Kidney (tissue), 14 donors: ENCODE results near the gene FASN. TPM values are rescaled to one million over a fixed set of nuclear protein-coding genes. Genes with fewer than 3 reads are reported as not detected.

Experiments
- DNase-seq, 5 donors: peaks; one replicate each; pipeline ENCODE4 v3.0.0-alpha.2; 2013 to 2020
- FAIRE-seq: peaks from 2 replicates; lab custom pipeline; 2012; peaks lifted over from hg19 to GRCh38; lab: Jason Lieb, UNC
- H3K27ac ChIP-seq, 2 donors: one replicate each; pipeline ENCODE4 v1.7.0; 2013; ENCODE audit warnings: low read depth in 2 of 2, low read length in 2 of 2, inconsistent platforms in 1 of 2
- H3K27me3 ChIP-seq: one replicate; pipeline ENCODE4 v1.7.1; 2013; ENCODE audit warnings: low read length, inconsistent platforms; ENCODE audit not compliant: control insufficient read depth, insufficient read depth
- H3K36me3 ChIP-seq, 3 donors: one replicate each; pipeline versions ENCODE4 v1.7.0 to v1.7.1; 2013; ENCODE audit warnings: low read length in 3 of 3, control low read depth in 1 of 3, inconsistent platforms in 1 of 3; ENCODE audit not compliant: insufficient read depth in 3 of 3, control insufficient read depth in 2 of 3
- H3K4me1 ChIP-seq, 3 donors: one replicate each; pipeline versions ENCODE4 v1.7.0 to v1.7.1; 2013; ENCODE audit warnings: low read length in 3 of 3, inconsistent platforms in 1 of 3, low read depth in 1 of 3; ENCODE audit not compliant: control insufficient read depth in 2 of 3, insufficient read depth in 2 of 3
- H3K4me3 ChIP-seq, 3 donors: one replicate each; pipeline versions ENCODE4 v1.7.0 to v1.8.1; 2013; ENCODE audit warnings: low read length in 3 of 3, control low read depth in 1 of 3, inconsistent platforms in 1 of 3
- H3K9ac ChIP-seq, 3 donors: one replicate each; pipeline versions ENCODE4 v1.7.0 to v1.7.1; 2013; ENCODE audit warnings: low read length in 3 of 3, control low read depth in 1 of 3, inconsistent platforms in 1 of 3
- H3K9me3 ChIP-seq, 3 donors: one replicate each; pipeline versions ENCODE4 v1.7.0 to v1.7.1; 2013; ENCODE audit warnings: low read length in 3 of 3, control low read depth in 1 of 3, inconsistent platforms in 1 of 3; ENCODE audit not compliant: control insufficient read depth in 2 of 3, insufficient read depth in 1 of 3
- CTCF ChIP-seq: IDR thresholded peaks from 3 replicates; pipeline ENCODE4 v1.5.1; 2012; ENCODE audit warnings: mild to moderate bottlenecking, moderate library complexity, borderline replicate concordance; ENCODE audit not compliant: insufficient read depth; ENCODE audit errors: extremely low read depth
- intact Hi-C: fragments of 100-400 bp; cut with DNase I; formaldehyde crosslinking; loops from one replicate; pipeline ENCODE4 v1.11.1; 2022
- polyA plus RNA-seq: library from polyadenylated mRNA; stranded (reverse); fragments of 350-450 nt; fragmentation: Illumina TruSeq; extraction: RNeasy Lipid Tissue Mini Kit (QIAGEN cat#74804); gene quantifications from one replicate; pipeline ENCODE4 v1.2.3, GENCODE V29; 2014; ENCODE audit warnings: low read depth, low replicate concordance; ENCODE audit not compliant: insufficient read depth
- total RNA-seq: library from RNA; stranded (reverse); fragmentation: NEBNext Ultra II Directional; extraction: Animal tissue kit (Norgen Biotek cat#: 25700); gene quantifications from one replicate; pipeline ENCODE4 v1.2.1, GENCODE V29; 2021
- donor health status: control.
- donor health status: control.
- donor health status: control.
- donor health status: control.
- donor health status: control.
- donor health status: DM: yes; HTN: yes; CAD: no.
- donor health status: Normal renal cell carcinoma (clear cell type).

FASN gene
- total and polyA plus RNA-seq, 2 donors from 2014 or later: 13.6 to 43.3 TPM

- Histone ChIP-seq H3K36me3 (peaks cover 2 to 8% (median 3%) of the 10 kb centered on the region in 3 donors), H3K9me3 (no peaks in the 10 kb centered on the region), H3K4me3 (peak overlapping the region in 2 of 3 donors; percentile 56 to 66), H3K27ac (no peak overlapping the region), H3K27me3 (no peaks in the 10 kb centered on the region), H3K9ac (peak overlapping the region in 1 of 3 donors; percentile 34), H3K4me1 (peaks cover 0 to 23% (median 8%) of the 10 kb centered on the region in 3 donors)
- TF ChIP-seq CTCF: no peak
- DNase-seq (peak in 1 of 5 donors; percentile 66), FAIRE-seq (no peak)
- intact Hi-C loops: no loop called here
These were observed 47.8 kb downstream of the FASN start for GRCh38 chr17:82050152-82050760.

- intact Hi-C loops: no loop called here
- Histone ChIP-seq H3K27ac (no peak overlapping the region), H3K9ac (no peak overlapping the region), H3K9me3 (no peaks in the 10 kb centered on the region), H3K27me3 (no peaks in the 10 kb centered on the region), H3K4me3 (no peak overlapping the region), H3K36me3 (peaks cover 2 to 3% (median 3%) of the 10 kb centered on the region in 3 donors), H3K4me1 (peaks cover 0 to 23% (median 8%) of the 10 kb centered on the region in 3 donors)
- TF ChIP-seq CTCF: no peak
- DNase-seq (peak in 1 of 5 donors; percentile 71), FAIRE-seq (no peak)
These were observed 48.5 kb downstream of the FASN start for GRCh38 chr17:82049521-82049971.

- H3K27ac ChIP-seq: no peak overlapping the region
- no peaks in the 10 kb centered on the region for H3K9me3 ChIP-seq
- TF ChIP-seq CTCF: no peak
- H3K27me3 ChIP-seq: no peaks in the 10 kb centered on the region
- FAIRE-seq (no peak), DNase-seq (no peak)
- H3K4me1 ChIP-seq: peaks cover 0 to 23% (median 8%) of the 10 kb centered on the region in 3 donors
- H3K9ac ChIP-seq: no peak overlapping the region
- intact Hi-C loops: no loop called here
- H3K36me3 ChIP-seq: peaks cover 2 to 3% (median 3%) of the 10 kb centered on the region in 3 donors
- H3K4me3 ChIP-seq: no peak overlapping the region
These were observed 48.9 kb downstream of the FASN start for GRCh38 chr17:82049106-82049505.
